GM21619 (cell line): Measurements from ENCODE around the gene HSD17B8.

Experiments used
- ATAC-seq: cut with Tn5 transposase; IDR thresholded peaks from one replicate; pipeline ENCODE4 v1.9.1; 2021; ENCODE audit not compliant: unreplicated experiment

Gene HSD17B8

GRCh38 chr6:33171016-33171879 is 33.2 kb upstream of the HSD17B8 start:
- no peak for ATAC-seq

GRCh38 chr6:33171880-33172687 is 32.4 kb upstream of the HSD17B8 start:
- ATAC-seq: no peak

GRCh38 chr6:33172688-33173534 is 31.5 kb upstream of the HSD17B8 start:
- ATAC-seq: no peak

- ATAC-seq: no peak
Measured at GRCh38 chr6:33173535-33174180, 30.8 kb upstream of the HSD17B8 start.

GRCh38 chr6:33174784-33175183 is 29.7 kb upstream of the HSD17B8 start:
- ATAC-seq: no peak

GRCh38 chr6:33175436-33176069 is 28.9 kb upstream of the HSD17B8 start:
- ATAC-seq: no peak

- ATAC-seq: no peak
Measured at GRCh38 chr6:33176906-33177305, 27.5 kb upstream of the HSD17B8 start.

GRCh38 chr6:33177552-33178446 is 26.7 kb upstream of the HSD17B8 start:
- no peak for ATAC-seq

- ATAC-seq: no peak
Measured at GRCh38 chr6:33178755-33179475, 25.5 kb upstream of the HSD17B8 start.

GRCh38 chr6:33181141-33181540 is 23.3 kb upstream of the HSD17B8 start:
- no peak for ATAC-seq

GRCh38 chr6:33183071-33183683 is 21.3 kb upstream of the HSD17B8 start:
- ATAC-seq: no peak

GRCh38 chr6:33185190-33185589 is 19.3 kb upstream of the HSD17B8 start:
- ATAC-seq: no peak

- no peak for ATAC-seq
Measured at GRCh38 chr6:33185654-33186187, 18.7 kb upstream of the HSD17B8 start.

GRCh38 chr6:33187809-33188208 is 16.6 kb upstream of the HSD17B8 start:
- ATAC-seq: no peak

GRCh38 chr6:33189164-33189563 is 15.3 kb upstream of the HSD17B8 start:
- ATAC-seq: no peak

- no peak for ATAC-seq
Measured at GRCh38 chr6:33189625-33190448, 14.6 kb upstream of the HSD17B8 start.

- no peak for ATAC-seq
Measured at GRCh38 chr6:33190504-33191107, 13.8 kb upstream of the HSD17B8 start.
